Rectal smooth muscle tissue (tissue), 1 donor: ENCODE data around the gene BNC2.
A peak's percentile ranks its signal among the peaks of the same experiment; 100 is the strongest.

ENCODE experiments used
- H3K27ac ChIP-seq: one replicate; pipeline ENCODE4 v1.7.0; 2013; ENCODE audit warnings: low read depth, low read length, inconsistent platforms
- H3K27me3 ChIP-seq: one replicate; pipeline ENCODE4 v1.7.0; 2013; ENCODE audit warnings: low read length; ENCODE audit not compliant: control insufficient read depth, insufficient read depth
- H3K36me3 ChIP-seq: one replicate; pipeline ENCODE4 v1.7.0; 2013; ENCODE audit warnings: low read length; ENCODE audit not compliant: control insufficient read depth, insufficient read depth
- H3K4me1 ChIP-seq: one replicate; pipeline ENCODE4 v1.7.0; 2013; ENCODE audit warnings: low read length; ENCODE audit not compliant: control insufficient read depth, insufficient read depth
- H3K4me3 ChIP-seq: one replicate; pipeline ENCODE4 v1.7.0; 2013; ENCODE audit warnings: low read length
- H3K9ac ChIP-seq: one replicate; pipeline ENCODE4 v1.7.0; 2013; ENCODE audit warnings: low read length

BNC2 gene

GRCh38 chr9:16867576-16868311 lies 2.7 kb downstream of the BNC2 start:
- peak overlapping the region; percentile 57 for H3K4me3 ChIP-seq
- peaks cover 17% of the 10 kb centered on the region for H3K4me1 ChIP-seq
- no peaks in the 10 kb centered on the region for H3K36me3 ChIP-seq
- peak overlapping the region; percentile 90 for H3K27ac ChIP-seq
- H3K9ac ChIP-seq, result no peak overlapping the region
- no peaks in the 10 kb centered on the region for H3K27me3 ChIP-seq

- H3K4me1 ChIP-seq, result peaks cover 17% of the 10 kb centered on the region
- H3K27me3 ChIP-seq, result no peaks in the 10 kb centered on the region
- no peaks in the 10 kb centered on the region for H3K36me3 ChIP-seq
- H3K9ac ChIP-seq, result no peak overlapping the region
- H3K27ac ChIP-seq, result peak overlapping the region; percentile 90
- H3K4me3 ChIP-seq, result peak overlapping the region; percentile 9
Measured at GRCh38 chr9:16866587-16866986, 3.9 kb downstream of the BNC2 start.

GRCh38 chr9:16864649-16865434 lies 5.6 kb downstream of the BNC2 start:
- peak overlapping the region; percentile 63 for H3K27ac ChIP-seq
- no peak overlapping the region for H3K9ac ChIP-seq
- H3K27me3 ChIP-seq, result no peaks in the 10 kb centered on the region
- H3K36me3 ChIP-seq, result no peaks in the 10 kb centered on the region
- H3K4me1 ChIP-seq, result peaks cover 17% of the 10 kb centered on the region
- H3K4me3 ChIP-seq, result peak overlapping the region; percentile 39

DNA sequence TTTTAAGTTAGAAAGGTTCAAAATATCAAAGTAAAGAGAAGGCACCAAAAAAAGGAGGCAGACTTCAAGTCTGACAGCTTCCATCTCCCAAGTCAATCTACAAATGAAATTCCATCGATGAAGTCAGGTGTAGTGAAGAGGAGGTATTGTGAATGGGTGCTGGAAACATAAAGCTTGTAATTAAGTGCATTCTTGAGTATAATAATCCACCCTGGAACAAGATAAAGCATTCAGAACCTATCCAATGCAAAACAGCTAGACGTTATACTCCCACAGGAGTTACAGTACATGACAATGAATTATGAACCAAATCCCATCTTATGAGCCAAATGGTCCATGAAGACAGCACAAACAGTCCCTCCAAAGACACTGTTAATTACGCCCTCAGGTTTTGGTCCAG lies 22.3 kb downstream of the BNC2 start:
- H3K27me3 ChIP-seq, result no peaks in the 10 kb centered on the region
- no peak overlapping the region for H3K4me3 ChIP-seq
- H3K9ac ChIP-seq, result no peak overlapping the region
- no peak overlapping the region for H3K27ac ChIP-seq
- no peaks in the 10 kb centered on the region for H3K4me1 ChIP-seq
- no peaks in the 10 kb centered on the region for H3K36me3 ChIP-seq

DNA sequence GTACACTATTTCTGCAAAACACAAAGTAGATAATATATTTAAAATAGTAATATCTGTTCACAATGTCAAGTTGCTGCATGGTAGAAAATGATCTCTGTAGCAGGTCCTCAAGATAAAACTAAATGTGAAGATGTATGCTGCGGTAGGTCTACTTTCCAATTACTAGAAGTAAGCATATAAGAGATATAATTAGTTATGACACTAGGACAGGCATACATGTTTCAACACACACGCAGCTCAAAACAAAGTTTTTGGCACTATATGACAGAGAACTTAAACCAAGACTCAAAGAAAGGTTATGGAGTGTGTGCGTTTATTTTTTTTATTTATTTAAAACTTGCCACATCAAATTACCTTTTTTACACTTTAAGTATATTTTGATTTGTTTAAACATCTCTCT lies 23.5 kb downstream of the BNC2 start:
- no peaks in the 10 kb centered on the region for H3K36me3 ChIP-seq
- H3K4me1 ChIP-seq, result no peaks in the 10 kb centered on the region
- no peaks in the 10 kb centered on the region for H3K27me3 ChIP-seq
- H3K27ac ChIP-seq, result no peak overlapping the region
- no peak overlapping the region for H3K4me3 ChIP-seq
- no peak overlapping the region for H3K9ac ChIP-seq

DNA sequence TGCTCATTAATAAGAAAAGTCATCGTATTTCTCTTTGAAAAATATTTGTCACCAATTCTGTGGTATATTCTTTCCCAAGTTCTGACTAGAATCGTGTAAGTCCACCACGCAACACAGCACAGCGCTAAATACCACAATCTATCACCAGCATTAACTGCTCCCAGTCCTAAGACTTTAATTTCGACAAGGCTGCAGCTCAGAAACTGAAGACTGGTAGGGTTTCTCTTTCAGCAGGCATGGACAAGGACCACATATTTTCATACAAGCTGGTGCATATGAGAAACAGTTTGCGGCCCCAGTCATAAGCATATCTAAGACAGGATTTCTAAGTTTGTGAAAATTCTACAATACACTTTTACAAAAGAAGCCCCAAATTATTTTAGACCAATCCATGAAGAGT lies 24.1 kb downstream of the BNC2 start:
- Histone ChIP-seq H3K9ac (no peak overlapping the region), H3K4me1 (no peaks in the 10 kb centered on the region), H3K4me3 (no peak overlapping the region), H3K27ac (no peak overlapping the region), H3K36me3 (no peaks in the 10 kb centered on the region), H3K27me3 (no peaks in the 10 kb centered on the region)

- Histone ChIP-seq H3K4me3 (no peak overlapping the region), H3K9ac (no peak overlapping the region), H3K27me3 (no peaks in the 10 kb centered on the region), H3K36me3 (no peaks in the 10 kb centered on the region), H3K4me1 (peaks cover 9% of the 10 kb centered on the region), H3K27ac (no peak overlapping the region)
Measured at GRCh38 chr9:16834817-16835216, 35.7 kb downstream of the BNC2 start.

GRCh38 chr9:16833296-16833835 lies 37.1 kb downstream of the BNC2 start:
- Histone ChIP-seq H3K27me3 (no peaks in the 10 kb centered on the region), H3K36me3 (no peaks in the 10 kb centered on the region), H3K4me1 (peaks cover 11% of the 10 kb centered on the region), H3K4me3 (no peak overlapping the region), H3K9ac (no peak overlapping the region), H3K27ac (no peak overlapping the region)

DNA sequence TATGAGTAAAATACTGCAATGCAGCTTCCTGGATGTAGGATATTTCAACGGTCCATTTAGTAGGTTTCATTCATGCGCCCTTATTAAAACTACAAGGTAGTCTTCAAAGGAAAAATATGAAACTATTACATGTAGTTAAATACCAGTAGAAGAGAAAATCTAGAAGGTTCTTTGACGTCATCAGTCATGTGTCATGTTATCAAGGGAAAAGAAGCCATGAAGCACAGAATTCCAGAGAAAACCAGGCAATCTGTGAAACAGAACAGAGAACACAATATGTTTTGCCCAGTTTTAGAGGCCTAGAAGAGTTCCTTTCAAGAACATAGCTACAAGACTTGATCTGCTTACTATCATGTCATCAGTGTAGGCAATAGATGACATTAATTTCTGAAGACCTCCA lies 38.4 kb downstream of the BNC2 start:
- H3K36me3 ChIP-seq, result no peaks in the 10 kb centered on the region
- H3K9ac ChIP-seq, result no peak overlapping the region
- no peak overlapping the region for H3K27ac ChIP-seq
- no peaks in the 10 kb centered on the region for H3K27me3 ChIP-seq
- H3K4me1 ChIP-seq, result peaks cover 11% of the 10 kb centered on the region
- no peak overlapping the region for H3K4me3 ChIP-seq

GRCh38 chr9:16830806-16831205 lies 39.7 kb downstream of the BNC2 start:
- no peak overlapping the region for H3K9ac ChIP-seq
- H3K27me3 ChIP-seq, result no peaks in the 10 kb centered on the region
- H3K4me1 ChIP-seq, result peaks cover 15% of the 10 kb centered on the region
- no peak overlapping the region for H3K4me3 ChIP-seq
- H3K27ac ChIP-seq, result peak overlapping the region; percentile 11
- H3K36me3 ChIP-seq, result no peaks in the 10 kb centered on the region

DNA sequence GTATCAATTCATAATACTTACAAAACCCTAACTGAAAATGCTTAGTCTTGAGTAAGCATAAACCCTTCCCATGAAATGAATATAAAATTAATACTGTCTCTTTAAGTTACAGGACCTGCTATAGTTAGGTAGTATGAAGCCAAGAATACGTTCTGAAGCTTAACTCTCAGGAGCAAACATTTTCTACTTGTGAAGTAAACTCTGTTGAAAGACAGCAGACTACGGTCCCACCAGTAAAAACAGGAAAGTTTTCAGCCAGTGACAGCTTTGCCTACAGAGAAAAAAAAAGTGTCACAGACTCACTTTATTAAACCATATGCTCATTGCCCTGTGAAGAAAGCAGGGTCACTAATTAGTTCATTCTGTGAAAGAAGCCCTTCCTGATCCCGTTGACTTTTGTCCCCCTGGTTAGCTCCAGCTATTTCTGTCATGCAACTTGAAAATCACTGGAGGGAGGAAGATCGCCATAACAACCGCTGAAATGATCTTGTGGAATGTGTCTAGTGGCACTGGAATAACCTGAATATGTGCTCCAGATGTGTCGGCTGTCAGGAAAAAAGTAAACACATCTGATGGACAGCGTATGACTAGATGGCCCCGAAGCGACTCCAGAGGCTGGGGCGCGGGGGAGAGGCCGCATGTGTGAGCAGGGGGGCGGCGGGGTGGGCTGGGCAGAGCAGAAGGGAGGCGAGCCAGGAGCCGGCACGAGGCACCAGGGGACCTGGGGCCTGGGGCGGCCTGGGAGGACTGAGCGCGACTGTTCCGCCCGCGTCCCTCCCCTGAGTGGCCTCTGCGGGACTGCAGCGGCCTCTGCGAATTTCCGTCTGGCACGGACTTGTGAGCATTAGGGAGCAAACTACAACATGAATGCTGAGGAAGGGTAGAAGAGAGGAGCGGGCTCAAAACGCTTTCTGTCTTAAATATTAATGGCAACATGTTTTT lies 41.9 kb downstream of the BNC2 start:
- H3K27me3 ChIP-seq, result no peaks in the 10 kb centered on the region
- no peaks in the 10 kb centered on the region for H3K36me3 ChIP-seq
- peaks cover 28% of the 10 kb centered on the region for H3K4me1 ChIP-seq
- peak overlapping the region; percentile 44 for H3K4me3 ChIP-seq
- H3K27ac ChIP-seq, result peak overlapping the region; percentile 59
- no peak overlapping the region for H3K9ac ChIP-seq
